CD14-positive monocyte (primary cell): ENCODE results near the gene DLL3. TPM values are rescaled to one million over a fixed set of nuclear protein-coding genes. Genes with fewer than 3 reads are reported as not detected.

ENCODE experiments used
- DNase-seq, 3 donors: peaks; one replicate each; pipeline ENCODE4 v3.0.0-alpha.2; 2011 to 2022
- H2AFZ ChIP-seq: 2 replicates; pipeline ENCODE4 v1.6.0; 2012; ENCODE audit warnings: mild to moderate bottlenecking, low read depth, low read length, inconsistent platforms; ENCODE audit not compliant: insufficient read depth, poor library complexity, severe bottlenecking
- H3K27ac ChIP-seq, 2 donors: 1 replicate in 1 of 2; 2 replicates in 1 of 2; pipeline ENCODE4 v1.5.1; 2012 to 2013; ENCODE audit warnings: low read length in 2 of 2, control low read depth in 1 of 2, inconsistent platforms in 1 of 2, low read depth in 1 of 2, mild to moderate bottlenecking in 1 of 2
- H3K27me3 ChIP-seq, 2 donors: one replicate each; pipeline versions ENCODE4 v1.6.0 to v1.6.1; 2011 to 2013; ENCODE audit warnings: low read length in 2 of 2; ENCODE audit not compliant: control insufficient read depth in 2 of 2, insufficient read depth in 2 of 2
- H3K36me3 ChIP-seq, 2 donors: replicated peaks in 1 of 2; 1 replicate in 1 of 2; 2 replicates in 1 of 2; pipeline versions ENCODE4 v1.5.1 to v1.6.1; 2012 to 2013; ENCODE audit warnings: low read length in 2 of 2, control low read depth in 1 of 2, inconsistent platforms in 1 of 2, mild to moderate bottlenecking in 1 of 2; ENCODE audit not compliant: insufficient read depth in 2 of 2, control insufficient read depth in 1 of 2
- H3K4me1 ChIP-seq, 2 donors: 1 replicate in 1 of 2; 2 replicates in 1 of 2; pipeline versions ENCODE4 v1.5.1 to v1.6.1; 2012 to 2013; ENCODE audit warnings: low read length in 2 of 2, control low read depth in 1 of 2, inconsistent platforms in 1 of 2, mild to moderate bottlenecking in 1 of 2, moderate library complexity in 1 of 2; ENCODE audit not compliant: insufficient read depth in 2 of 2, control insufficient read depth in 1 of 2
- H3K4me2 ChIP-seq: replicated peaks from 2 replicates; pipeline ENCODE3; 2012; ENCODE audit warnings: low read length, moderate library complexity, mild to moderate bottlenecking; ENCODE audit not compliant: poor library complexity, severe bottlenecking; ENCODE audit errors: extremely low read depth
- H3K4me3 ChIP-seq, 3 experiments: fragments of 200-600 bp in 1 of 3; sonication (generic) in 1 of 3; replicated peaks in 1 of 3; 1 replicate in 2 of 3; 2 replicates in 1 of 3; pipeline ENCODE4 v1.5.1; 2011 to 2013; ENCODE audit warnings: low read length in 3 of 3, mild to moderate bottlenecking in 3 of 3, control low read depth in 2 of 3, low read depth in 2 of 3, inconsistent platforms in 1 of 3, moderate library complexity in 1 of 3
- H3K79me2 ChIP-seq: 2 replicates; pipeline ENCODE4 v1.6.0; 2012; ENCODE audit warnings: mild to moderate bottlenecking, control low read depth, inconsistent platforms, low read length, moderate library complexity; ENCODE audit not compliant: insufficient read depth
- H3K9ac ChIP-seq: 2 replicates; pipeline ENCODE4 v1.6.0; 2017; ENCODE audit warnings: low read length, mild to moderate bottlenecking; ENCODE audit not compliant: insufficient read depth, poor library complexity, severe bottlenecking
- H3K9me3 ChIP-seq, 2 donors: replicated peaks in 1 of 2; 1 replicate in 1 of 2; 2 replicates in 1 of 2; pipeline versions ENCODE4 v1.5.1 to v1.6.1; 2012 to 2013; ENCODE audit warnings: low read length in 2 of 2, control low read depth in 1 of 2; ENCODE audit not compliant: control insufficient read depth in 1 of 2, insufficient read depth in 1 of 2
- H4K20me1 ChIP-seq: 2 replicates; pipeline ENCODE4 v1.6.0; 2012; ENCODE audit warnings: mild to moderate bottlenecking, low read length, control low read depth, moderate library complexity; ENCODE audit not compliant: insufficient read depth
- H3K27ac Mint-ChIP-seq, 7 donors: one replicate each; pipeline ENCODE4 v1.8.0; 2020; ENCODE audit warnings: mild to moderate bottlenecking in 7 of 7, mixed read lengths in 7 of 7, moderate library complexity in 6 of 7, inconsistent platforms in 2 of 7
- H3K27me3 Mint-ChIP-seq, 3 donors: one replicate each; pipeline ENCODE4 v1.8.0; 2021 to 2022; ENCODE audit warnings: low read depth in 3 of 3, mild to moderate bottlenecking in 3 of 3, mixed read lengths in 3 of 3, moderate library complexity in 3 of 3, inconsistent platforms in 1 of 3
- H3K36me3 Mint-ChIP-seq, 2 donors: one replicate each; pipeline ENCODE4 v1.8.0; 2020; ENCODE audit warnings: mixed read lengths in 2 of 2, inconsistent platforms in 1 of 2, mild to moderate bottlenecking in 1 of 2
- H3K4me1 Mint-ChIP-seq: one replicate; pipeline ENCODE4 v1.8.0; 2020; ENCODE audit warnings: mild to moderate bottlenecking, mixed read lengths
- H3K4me3 Mint-ChIP-seq, 2 donors: one replicate each; pipeline ENCODE4 v1.8.0; 2020; ENCODE audit warnings: mild to moderate bottlenecking in 2 of 2, mixed read lengths in 2 of 2, moderate library complexity in 1 of 2
- H3K9me3 Mint-ChIP-seq, 7 donors: one replicate each; pipeline ENCODE4 v1.8.0; 2020 to 2022; ENCODE audit warnings: mixed read lengths in 7 of 7, mild to moderate bottlenecking in 6 of 7, moderate library complexity in 6 of 7, inconsistent platforms in 2 of 7
- WGBS: methylation state at CpG from one replicate; pipeline ENCODE4 v1.1.5; 2013; ENCODE audit warnings: missing lambda C conversion rate; ENCODE audit not compliant: insufficient coverage; 5-methylcytosine and 5-hydroxymethylcytosine counted together
- intact Hi-C, 2 donors: fragments of 100-400 bp; cut with micrococcal nuclease; formaldehyde crosslinking; loops; one replicate each; pipeline versions ENCODE4 v1.15.0 to v1.15.1; 2023
- polyA plus RNA-seq, 3 donors: library from polyadenylated mRNA; depleted of rRNA in 1 of 3; unstranded in 2 of 3; stranded (reverse) in 1 of 3; fragments of 300-500 nt in 2 of 3; fragments of >200 nt in 1 of 3; fragmentation: Illumina TruSeq in 2 of 3; gene quantifications; 1 replicate in 2 of 3; 2 replicates in 1 of 3; pipeline ENCODE4 v1.2.3, GENCODE V29; 2012 to 2021
- TF ChIP-seq, protein P1 (sequence below): fragments of 200-600 bp; IDR thresholded peaks from one replicate; pipeline ENCODE4 v1.8.0; 2022; ENCODE audit warnings: antibody characterized with exemption, mild to moderate bottlenecking

Gene DLL3
- polyA plus RNA-seq, 3 donors: not detected

DNA sequence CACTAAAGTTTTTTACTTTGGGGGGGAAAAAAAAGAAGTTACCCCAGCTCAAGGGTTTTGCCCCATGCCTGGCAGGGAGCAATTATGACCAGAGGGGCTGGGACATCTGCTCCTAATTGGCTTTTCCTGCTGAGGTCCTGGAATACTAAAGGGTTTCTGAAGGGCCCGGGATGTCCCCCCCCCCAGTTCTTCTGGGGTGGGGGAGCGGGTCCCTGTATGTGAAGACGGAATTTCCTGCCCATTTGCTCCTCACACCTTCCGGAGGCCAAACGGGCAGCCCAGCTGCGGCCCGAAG, 1.1 kb upstream of the DLL3 start:
- peaks cover 0 to 20% (median 3%) of the 10 kb centered on the region in 7 donors for H3K9me3 Mint-ChIP-seq
- H3K36me3 Mint-ChIP-seq: peaks cover 0 to 11% of the 10 kb centered on the region in 2 donors
- H3K4me1 Mint-ChIP-seq: peaks cover 8% of the 10 kb centered on the region
- H2AFZ ChIP-seq: peak overlapping the region; percentile 30
- intact Hi-C loops: loop anchor here in 1 of 2 donors (10.0 kb wide), 1 partner anchor 177 kb away; no protein-coding TSS in a partner anchor
- H3K4me3 Mint-ChIP-seq: peak overlapping the region in 1 of 2 donors; percentile 86
- H4K20me1 ChIP-seq: no peaks in the 10 kb centered on the region
- H3K27me3 ChIP-seq: peaks cover 30 to 60% of the 10 kb centered on the region in 2 donors
- no peak overlapping the region for H3K4me2 ChIP-seq
- WGBS: no CpG with 5 or more reads among the region's 7 CpGs
- no peak overlapping the region for H3K9ac ChIP-seq
- H3K9me3 ChIP-seq: peaks cover 0 to 7% of the 10 kb centered on the region in 2 donors
- H3K27me3 Mint-ChIP-seq: peaks cover 61 to 69% (median 64%) of the 10 kb centered on the region in 3 donors
- no peak overlapping the region for H3K4me3 ChIP-seq
- no peak for DNase-seq
- TF ChIP-seq, protein P1, sequence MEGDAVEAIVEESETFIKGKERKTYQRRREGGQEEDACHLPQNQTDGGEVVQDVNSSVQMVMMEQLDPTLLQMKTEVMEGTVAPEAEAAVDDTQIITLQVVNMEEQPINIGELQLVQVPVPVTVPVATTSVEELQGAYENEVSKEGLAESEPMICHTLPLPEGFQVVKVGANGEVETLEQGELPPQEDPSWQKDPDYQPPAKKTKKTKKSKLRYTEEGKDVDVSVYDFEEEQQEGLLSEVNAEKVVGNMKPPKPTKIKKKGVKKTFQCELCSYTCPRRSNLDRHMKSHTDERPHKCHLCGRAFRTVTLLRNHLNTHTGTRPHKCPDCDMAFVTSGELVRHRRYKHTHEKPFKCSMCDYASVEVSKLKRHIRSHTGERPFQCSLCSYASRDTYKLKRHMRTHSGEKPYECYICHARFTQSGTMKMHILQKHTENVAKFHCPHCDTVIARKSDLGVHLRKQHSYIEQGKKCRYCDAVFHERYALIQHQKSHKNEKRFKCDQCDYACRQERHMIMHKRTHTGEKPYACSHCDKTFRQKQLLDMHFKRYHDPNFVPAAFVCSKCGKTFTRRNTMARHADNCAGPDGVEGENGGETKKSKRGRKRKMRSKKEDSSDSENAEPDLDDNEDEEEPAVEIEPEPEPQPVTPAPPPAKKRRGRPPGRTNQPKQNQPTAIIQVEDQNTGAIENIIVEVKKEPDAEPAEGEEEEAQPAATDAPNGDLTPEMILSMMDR: no peak
- no peaks in the 10 kb centered on the region for H3K36me3 ChIP-seq
- H3K79me2 ChIP-seq: no peaks in the 10 kb centered on the region
- peaks cover 4 to 5% of the 10 kb centered on the region in 2 donors for H3K4me1 ChIP-seq
- H3K27ac Mint-ChIP-seq: no peak overlapping the region
- no peak overlapping the region for H3K27ac ChIP-seq

DNA sequence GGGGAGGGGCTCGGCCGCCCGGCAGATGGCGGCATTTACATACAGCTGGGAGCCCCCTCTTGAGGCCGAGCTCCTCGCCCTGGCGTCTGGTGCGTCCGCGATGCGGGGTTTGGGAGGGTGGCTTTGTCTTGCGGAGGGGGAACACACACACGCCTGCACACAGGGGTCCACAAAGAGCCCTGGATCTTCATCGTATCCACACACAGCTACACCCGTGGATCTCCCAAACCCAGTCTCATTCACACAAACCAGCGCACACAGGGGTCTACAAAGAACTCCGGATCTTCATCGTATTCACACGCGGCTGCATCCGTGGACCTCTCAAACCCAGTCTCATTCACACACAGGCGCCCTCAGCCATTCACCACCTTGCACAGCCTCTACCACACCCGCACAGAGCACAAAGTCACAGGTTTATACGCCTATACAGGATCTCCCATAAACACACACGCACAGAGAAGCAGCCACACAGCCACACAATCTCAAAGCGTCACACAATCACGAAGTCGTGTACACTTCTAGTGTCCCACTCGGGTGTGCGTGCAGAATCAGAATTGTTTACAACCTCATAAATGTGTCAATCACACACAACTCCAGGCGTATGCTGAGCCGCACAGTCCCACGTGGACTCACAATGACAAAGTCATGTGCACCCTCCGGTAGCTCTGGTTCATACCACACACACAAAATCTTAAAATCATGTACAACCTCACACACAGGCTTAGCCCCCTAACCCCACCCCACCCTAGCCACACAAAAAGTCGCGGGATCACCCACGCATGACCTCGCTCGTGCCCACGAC, 550 bp upstream of the DLL3 start:
- peaks cover 9% of the 10 kb centered on the region for H3K4me1 Mint-ChIP-seq
- H3K36me3 ChIP-seq: no peaks in the 10 kb centered on the region
- peaks cover 0 to 7% of the 10 kb centered on the region in 2 donors for H3K9me3 ChIP-seq
- peaks cover 65 to 73% (median 66%) of the 10 kb centered on the region in 3 donors for H3K27me3 Mint-ChIP-seq
- intact Hi-C loops: loop anchor here in 1 of 2 donors (10.0 kb wide), 1 partner anchor 177 kb away; no protein-coding TSS in a partner anchor
- TF ChIP-seq, protein P1: no peak
- H2AFZ ChIP-seq: peak overlapping the region; percentile 30
- no peak overlapping the region for H3K9ac ChIP-seq
- H4K20me1 ChIP-seq: no peaks in the 10 kb centered on the region
- DNase-seq: no peak
- H3K79me2 ChIP-seq: no peaks in the 10 kb centered on the region
- H3K4me3 Mint-ChIP-seq: peak overlapping the region in 1 of 2 donors; percentile 86
- WGBS: 2% methylated on average over 28 of the region's 40 CpGs
- H3K36me3 Mint-ChIP-seq: peaks cover 0 to 11% of the 10 kb centered on the region in 2 donors
- peaks cover 5% of the 10 kb centered on the region in 2 donors for H3K4me1 ChIP-seq
- no peak overlapping the region for H3K27ac ChIP-seq
- no peak overlapping the region for H3K4me2 ChIP-seq
- peaks cover 30 to 60% of the 10 kb centered on the region in 2 donors for H3K27me3 ChIP-seq
- no peak overlapping the region for H3K4me3 ChIP-seq
- peaks cover 0 to 23% (median 7%) of the 10 kb centered on the region in 7 donors for H3K9me3 Mint-ChIP-seq
- H3K27ac Mint-ChIP-seq: peak overlapping the region in 2 of 7 donors; percentile 16 to 33
